GM23338 (cell line): ENCODE results near the gene UBE3B. TPM values are rescaled to one million over a fixed set of nuclear protein-coding genes. Genes with fewer than 3 reads are reported as not detected.
"Not testable (repeated sequence)": the region's sequence is repeated elsewhere in the genome, so short reads cannot be mapped to it uniquely, and the experiment has no call there.

Experiments used
- ATAC-seq: fragments of 200-7000 bp; cut with Tn5 transposase; 3 replicates; pipeline ENCODE4 v1.9.1; 2020
- DNase-seq: peaks from one replicate; pipeline ENCODE4 v3.0.0-alpha.2; 2015; ENCODE audit warnings: low spot score
- H2AFZ ChIP-seq: fragments of 200-600 bp; sonication (generic); 2 replicates; pipeline ENCODE4 v1.8.0; 2016; ENCODE audit warnings: antibody characterized with exemption, mild to moderate bottlenecking, moderate library complexity
- H3F3A ChIP-seq: fragments of 200-600 bp; sonication (generic); replicated peaks from 2 replicates; pipeline ENCODE4 v1.8.0; 2017; ENCODE audit warnings: antibody characterized with exemption, mixed run types, low read depth
- H3K27ac ChIP-seq: fragments of 200-600 bp; sonication (generic); 2 replicates; pipeline ENCODE4 v1.6.1; 2016; ENCODE audit warnings: low read depth
- H3K27me3 ChIP-seq: fragments of 200-600 bp; sonication (generic); 2 replicates; pipeline ENCODE4 v1.8.0; 2016; ENCODE audit warnings: mild to moderate bottlenecking, mixed run types, moderate library complexity; ENCODE audit not compliant: insufficient read depth
- H3K36me3 ChIP-seq: fragments of 200-600 bp; sonication (generic); 2 replicates; pipeline ENCODE4 v1.8.0; 2016; ENCODE audit warnings: mild to moderate bottlenecking; ENCODE audit not compliant: insufficient read depth
- H3K4me1 ChIP-seq: fragments of 200-600 bp; sonication (generic); 2 replicates; pipeline ENCODE4 v1.8.0; 2016; ENCODE audit warnings: mild to moderate bottlenecking, moderate library complexity; ENCODE audit not compliant: insufficient read depth
- H3K4me2 ChIP-seq: fragments of 200-600 bp; sonication (generic); 2 replicates; pipeline ENCODE4 v1.7.1; 2017; ENCODE audit warnings: mixed run types
- H3K4me3 ChIP-seq: fragments of 200-600 bp; sonication (generic); 2 replicates; pipeline ENCODE4 v1.6.1; 2016; ENCODE audit warnings: mixed run types
- H3K79me2 ChIP-seq: fragments of 200-600 bp; sonication (generic); replicated peaks from 2 replicates; pipeline ENCODE4 v1.8.0; 2017; ENCODE audit warnings: mild to moderate bottlenecking; ENCODE audit not compliant: insufficient read depth
- H3K9me2 ChIP-seq: fragments of 200-600 bp; sonication (generic); 2 replicates; pipeline ENCODE4 v1.8.0; 2017; ENCODE audit not compliant: insufficient read depth
- H4K20me1 ChIP-seq: fragments of 200-600 bp; sonication (generic); replicated peaks from 2 replicates; pipeline ENCODE4 v1.8.0; 2017; ENCODE audit warnings: mild to moderate bottlenecking; ENCODE audit not compliant: insufficient read depth
- H3K27ac Mint-ChIP-seq: 2 replicates; pipeline ENCODE4 v1.8.0; 2020; ENCODE audit warnings: inconsistent platforms, mild to moderate bottlenecking, moderate library complexity, mixed read lengths
- H3K27me3 Mint-ChIP-seq: 3 replicates; pipeline ENCODE4 v1.8.0; 2022; ENCODE audit warnings: low read depth, mild to moderate bottlenecking, moderate library complexity, mixed read lengths, inconsistent platforms; ENCODE audit not compliant: insufficient read depth, poor library complexity
- H3K36me3 Mint-ChIP-seq: 3 replicates; pipeline ENCODE4 v1.8.0; 2021; ENCODE audit warnings: low read depth, mild to moderate bottlenecking, inconsistent platforms, moderate library complexity, mixed read lengths
- H3K4me1 Mint-ChIP-seq: 3 replicates; pipeline ENCODE4 v1.8.0; 2020; ENCODE audit warnings: mild to moderate bottlenecking, inconsistent platforms, mixed read lengths
- H3K4me3 Mint-ChIP-seq: 3 replicates; pipeline ENCODE4 v1.8.0; 2021; ENCODE audit warnings: moderate library complexity, mild to moderate bottlenecking, inconsistent platforms, mixed read lengths
- H3K9me3 Mint-ChIP-seq: 3 replicates; pipeline ENCODE4 v1.8.0; 2020; ENCODE audit warnings: moderate library complexity, mild to moderate bottlenecking, inconsistent platforms, mixed read lengths
- EZH2 ChIP-seq: fragments of 200-600 bp; sonication (generic); IDR thresholded peaks from one replicate; pipeline ENCODE4 v1.8.0; 2017; ENCODE audit warnings: antibody characterized with exemption, mild to moderate bottlenecking, low read depth; ENCODE audit not compliant: unreplicated experiment
- EZH2phosphoT487 ChIP-seq: fragments of 200-600 bp; sonication (generic); IDR thresholded peaks from one replicate; pipeline ENCODE4 v1.8.1; 2018; ENCODE audit warnings: antibody characterized with exemption; ENCODE audit not compliant: unreplicated experiment
- POLR2AphosphoS5 ChIP-seq: IDR thresholded peaks from 2 replicates; pipeline ENCODE4 v1.6.1; 2016; ENCODE audit warnings: antibody characterized with exemption, low read depth
- ZNF114 ChIP-seq: fragments of 250-450 bp; sonication (Bioruptor Pico); IDR thresholded peaks from 2 replicates; pipeline ENCODE4 v1.5.0; 2020; ENCODE audit warnings: mild to moderate bottlenecking, moderate library complexity
- ZNF331 ChIP-seq: fragments of 250-450 bp; sonication (Bioruptor Pico); IDR thresholded peaks from 2 replicates; pipeline ENCODE4 v1.5.0; 2020; ENCODE audit warnings: low read depth, mild to moderate bottlenecking, moderate library complexity
- ZNF462 ChIP-seq: fragments of 250-450 bp; sonication (Bioruptor Pico); IDR thresholded peaks from 2 replicates; pipeline ENCODE4 v1.5.0; 2020; ENCODE audit warnings: mild to moderate bottlenecking, moderate library complexity
- polyA plus RNA-seq: library from polyadenylated mRNA; unstranded; fragments of >200 nt; fragmentation: Nextera tagmentation; extraction: Ambion mirVana; gene quantifications from 2 replicates; pipeline ENCODE4 v1.2.1, GENCODE V29; 2016
- total RNA-seq: library from RNA; depleted of rRNA; stranded (reverse); fragments of >200 nt; shearing (Covaris generic); gene quantifications from 2 replicates; pipeline ENCODE4 v1.2.3, GENCODE V29; 2014

The UBE3B gene
- total and polyA plus RNA-seq, 2 experiments from 2014 or later = 20.8 TPM

- not testable (repeated sequence) for H2AFZ ChIP-seq, H3K36me3 ChIP-seq, H3K27me3 ChIP-seq, H3K27ac ChIP-seq, H3K4me3 ChIP-seq, H3K9me2 ChIP-seq, H3K4me2 ChIP-seq, H3K27me3 Mint-ChIP-seq, ATAC-seq, H3K4me3 Mint-ChIP-seq, H3K9me3 Mint-ChIP-seq, H3F3A ChIP-seq, H3K27ac Mint-ChIP-seq, DNase-seq
- Histone ChIP-seq H4K20me1 (peaks cover 66% of the 10 kb centered on the region), H3K4me1 (peaks cover 24% of the 10 kb centered on the region), H3K79me2 (peaks cover 94% of the 10 kb centered on the region)
- peaks cover 15% of the 10 kb centered on the region for H3K36me3 Mint-ChIP-seq
- H3K4me1 Mint-ChIP-seq = peaks cover 25% of the 10 kb centered on the region
Observed at GRCh38 chr12:109473526-109474270, 3.7 kb upstream of the UBE3B start.

- 0 out of 2 replicates have a peak overlapping the region, but pooled peaks have one; percentile 96 for H3K4me3 ChIP-seq
- no peaks in the 10 kb centered on the region for H3K9me2 ChIP-seq
- Mint-ChIP-seq H3K27ac (no peak overlapping the region), H3K27me3 (peaks cover 5% of the 10 kb centered on the region), H3K9me3 (no peaks in the 10 kb centered on the region), H3K4me3 (peak overlapping the region; percentile 96; the same call in 2 of the 3 replicates), H3K36me3 (peaks cover under 1% of the 10 kb centered on the region; the same call in 1 of the 3 replicates), H3K4me1 (peaks cover 21% of the 10 kb centered on the region)
- H3F3A ChIP-seq = no peaks in the 10 kb centered on the region
- peaks cover 25% of the 10 kb centered on the region for H3K4me1 ChIP-seq
- peak overlapping the region; percentile 92; the same call in 1 of the 2 replicates for H3K4me2 ChIP-seq
- H4K20me1 ChIP-seq = peaks cover 55% of the 10 kb centered on the region
- ATAC-seq (no peak), DNase-seq (no peak)
- no peak overlapping the region for H3K27ac ChIP-seq
- no peaks in the 10 kb centered on the region for H3K36me3 ChIP-seq
- no peak for TF ChIP-seq ZNF114 (CRISPR knock-in tag)
- TF ChIP-seq ZNF462 = no peak
- no peak for TF ChIP-seq EZH2
- no peak for TF ChIP-seq ZNF331 (CRISPR knock-in tag)
- TF ChIP-seq EZH2phosphoT487 = no peak
- no peak for TF ChIP-seq POLR2AphosphoS5
- peaks cover 94% of the 10 kb centered on the region for H3K79me2 ChIP-seq
- no peak overlapping the region for H2AFZ ChIP-seq
- H3K27me3 ChIP-seq = no peaks in the 10 kb centered on the region
Observed at GRCh38 chr12:109475121-109475520, 2.3 kb upstream of the UBE3B start.
